ENCODE measurements around the gene LRRTM1. TPM values are rescaled to one million over a fixed set of nuclear protein-coding genes. Genes with fewer than 3 reads are reported as not detected.

LRRTM1 gene
- total and polyA plus RNA-seq, 4 donors, result 0.09 TPM; not detected in 3

GRCh38 chr2:80280598-80280997 is 24.0 kb downstream of the LRRTM1 start:
- Histone ChIP-seq H3K9ac (ENCODE audit: low read depth in 1 of 2, low read length in 2 of 2) (no peak overlapping the region), H3K9me3 (ENCODE audit: control insufficient read depth in 4 of 4, low read length in 3 of 4) (no peaks in the 10 kb centered on the region), H3K27ac (ENCODE audit: low read depth in 1 of 2, low read length in 2 of 2) (no peak overlapping the region), H3K4me1 (ENCODE audit: control insufficient read depth in 4 of 4, insufficient read depth in 4 of 4, low read length in 3 of 4) (no peaks in the 10 kb centered on the region), H3K27me3 (ENCODE audit: control insufficient read depth in 4 of 4, insufficient read depth in 4 of 4, low read length in 3 of 4) (peaks cover 0 to 2% (median 0%) of the 10 kb centered on the region in 4 donors), H3K36me3 (ENCODE audit: control insufficient read depth in 4 of 4, insufficient read depth in 3 of 4, low read depth in 1 of 4, low read length in 3 of 4) (no peaks in the 10 kb centered on the region), H3K4me3 (ENCODE audit: low read depth in 1 of 3, low read length in 3 of 3) (no peak overlapping the region)
- DNase-seq (ENCODE audit: low spot score), result no peak
- 89% methylated on average over 2 of the region's 2 CpGs for WGBS
- TF ChIP-seq FOXA1 (IDR thresholded peaks at IDR 0.05) (no peak), RXRA (IDR thresholded peaks at IDR 0.05) (no peak), GABPA (IDR thresholded peaks at IDR 0.05 in 1 of 2, conservative IDR thresholded peaks at IDR 0.05 in 1 of 2) (no peak), ATF3 (IDR thresholded peaks at IDR 0.05) (no peak), NR2F2 (IDR thresholded peaks at IDR 0.05) (no peak), REST (IDR thresholded peaks at IDR 0.05) (no peak), TAF1 (conservative IDR thresholded peaks at IDR 0.05) (no peak), CTCF (IDR thresholded peaks at IDR 0.05; ENCODE audit: low read depth, low read length, missing input control) (no peak), FOXA2 (IDR thresholded peaks at IDR 0.05) (no peak), RAD21 (IDR thresholded peaks at IDR 0.05) (no peak), SP1 (IDR thresholded peaks at IDR 0.05) (no peak)

- H3K9ac ChIP-seq (ENCODE audit: low read depth in 1 of 2, low read length in 2 of 2), result no peak overlapping the region
- no peak for DNase-seq (ENCODE audit: low spot score)
- 72% methylated on average over 5 of the region's 5 CpGs for WGBS
Measured at GRCh38 chr2:80269806-80270205, 34.7 kb downstream of the LRRTM1 start.

More at GRCh38 chr2:80269806-80270205, 34.7 kb downstream of the LRRTM1 start:
- H3K27ac ChIP-seq (ENCODE audit: low read depth in 1 of 2, low read length in 2 of 2), result no peak overlapping the region
- no peaks in the 10 kb centered on the region for H3K4me1 ChIP-seq (ENCODE audit: control insufficient read depth in 4 of 4, insufficient read depth in 4 of 4, low read length in 3 of 4)
- H3K36me3 ChIP-seq (ENCODE audit: control insufficient read depth in 4 of 4, insufficient read depth in 3 of 4, low read depth in 1 of 4, low read length in 3 of 4), result no peaks in the 10 kb centered on the region
- H3K4me3 ChIP-seq (ENCODE audit: low read depth in 1 of 3, low read length in 3 of 3), result no peak overlapping the region
- TF ChIP-seq ZBTB33 (IDR thresholded peaks at IDR 0.05) (no peak), REST (IDR thresholded peaks at IDR 0.05) (no peak), SP1 (IDR thresholded peaks at IDR 0.05) (no peak), HNF4G (IDR thresholded peaks at IDR 0.05) (no peak), RAD21 (IDR thresholded peaks at IDR 0.05) (no peak), NR2F2 (IDR thresholded peaks at IDR 0.05) (no peak), TAF1 (conservative IDR thresholded peaks at IDR 0.05) (no peak), RXRA (IDR thresholded peaks at IDR 0.05) (no peak), HNF4A (conservative IDR thresholded peaks at IDR 0.05) (no peak), YY1 (IDR thresholded peaks at IDR 0.05) (no peak), GABPA (IDR thresholded peaks at IDR 0.05 in 1 of 2, conservative IDR thresholded peaks at IDR 0.05 in 1 of 2) (no peak), MAX (IDR thresholded peaks at IDR 0.05) (no peak)
- H3K27me3 ChIP-seq (ENCODE audit: control insufficient read depth in 4 of 4, insufficient read depth in 4 of 4, low read length in 3 of 4), result peaks cover 0 to 4% (median 0%) of the 10 kb centered on the region in 4 donors
- H3K9me3 ChIP-seq (ENCODE audit: control insufficient read depth in 4 of 4, low read length in 3 of 4), result no peaks in the 10 kb centered on the region
